SK-N-MC (cell line): ENCODE data around the gene CRY1.

Source experiments
- EZH2 ChIP-seq: fragments of 200-600 bp; sonication (generic); IDR thresholded peaks from one replicate; pipeline ENCODE4 v1.6.1; 2017; ENCODE audit warnings: antibody characterized with exemption
- POLR2AphosphoS5 ChIP-seq: IDR thresholded peaks from 2 replicates; pipeline ENCODE4 v1.6.1; 2012; ENCODE audit warnings: mild to moderate bottlenecking, low read depth, low read length, borderline replicate concordance

DNA sequence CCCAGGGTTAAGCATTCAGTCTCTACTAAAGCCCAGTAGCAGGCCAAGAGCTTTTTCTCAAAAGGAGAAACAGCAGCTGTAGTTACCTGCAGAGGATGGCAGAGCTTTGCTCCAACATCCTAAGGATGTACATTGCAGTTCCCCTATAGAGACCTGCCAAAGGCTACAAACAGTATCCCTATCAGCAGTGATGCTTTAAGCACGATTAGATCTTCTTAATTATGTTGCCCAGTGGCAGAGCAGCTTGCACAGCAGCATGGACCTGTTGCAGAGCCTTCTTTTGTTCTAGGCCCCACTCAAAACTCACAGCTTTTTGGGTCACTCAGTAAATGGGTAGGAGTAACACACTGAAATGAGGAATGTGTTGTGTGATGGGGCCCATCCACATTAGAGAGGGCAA lies 46.4 kb upstream of the CRY1 start:
- TF ChIP-seq EZH2 (no peak), POLR2AphosphoS5 (no peak)
